Activated B cell treated with CpG ODN at 0.5 μM for 24 hours (primary cell): Measurements from ENCODE around the gene PHAF1. TPM values are rescaled to one million over a fixed set of nuclear protein-coding genes. Genes with fewer than 3 reads are reported as not detected.

Experiments used
- ATAC-seq: fragments of 200-7000 bp; cut with Tn5 transposase; one replicate; pipeline ENCODE4 v1.10.0; 2021; ENCODE audit warnings: low read depth, mild to moderate bottlenecking, moderate library complexity
- CTCF ChIA-PET: fragments of 350-600 bp; sonication (Branson Sonifier 250); formaldehyde crosslinking; loops from one replicate; lab custom pipeline; 2021; ENCODE audit warnings: antibody characterized with exemption; lab: Charles Lee
- POLR2A ChIA-PET: fragments of 350-600 bp; sonication (Branson Sonifier 250); formaldehyde crosslinking; loops from one replicate; lab custom pipeline; 2021; ENCODE audit warnings: antibody characterized with exemption; lab: Charles Lee
- DNase-seq: peaks from one replicate; pipeline ENCODE4 v3.0.0; 2022
- H3K27ac Mint-ChIP-seq: one replicate; pipeline ENCODE4 v1.8.0; 2020; ENCODE audit warnings: mixed read lengths
- H3K27me3 Mint-ChIP-seq: one replicate; pipeline ENCODE4 v1.8.0; 2021; ENCODE audit warnings: mixed read lengths
- H3K36me3 Mint-ChIP-seq: one replicate; pipeline ENCODE4 v1.8.0; 2021; ENCODE audit warnings: low read depth, mixed read lengths
- H3K4me1 Mint-ChIP-seq: one replicate; pipeline ENCODE4 v1.8.0; 2021; ENCODE audit warnings: mixed read lengths
- H3K4me3 Mint-ChIP-seq: one replicate; pipeline ENCODE4 v1.8.0; 2020; ENCODE audit warnings: mild to moderate bottlenecking, mixed read lengths
- H3K9me3 Mint-ChIP-seq: one replicate; pipeline ENCODE4 v1.8.0; 2020; ENCODE audit warnings: mixed read lengths
- CTCF ChIP-seq: fragments of 200-600 bp; IDR thresholded peaks from one replicate; pipeline ENCODE4 v1.8.0; 2022; ENCODE audit warnings: antibody characterized with exemption, mild to moderate bottlenecking
- intact Hi-C: fragments of 100-400 bp; cut with micrococcal nuclease; formaldehyde crosslinking; loops from one replicate; pipeline ENCODE4 v1.15.1; 2024
- total RNA-seq: library from RNA; stranded (reverse); gene quantifications from 2 replicates; pipeline ENCODE4 v1.2.3, GENCODE V29; 2022

The PHAF1 gene
- total RNA-seq, 1 donor from 2014 or later, result 16.9 TPM

- H3K36me3 Mint-ChIP-seq, result no peaks in the 10 kb centered on the region
- peaks cover 8% of the 10 kb centered on the region for H3K27me3 Mint-ChIP-seq
- ATAC-seq, result no peak
- H3K27ac Mint-ChIP-seq, result peak overlapping the region; percentile 46
- H3K4me1 Mint-ChIP-seq, result peaks cover 14% of the 10 kb centered on the region
- TF ChIP-seq CTCF, result no peak
- no peak for DNase-seq
- H3K4me3 Mint-ChIP-seq, result peak overlapping the region; percentile 85
- ChIA-PET CTCF (interaction anchor here (0.6 to 2.1 kb wide), 10 partner anchors 9 to 290 kb away, joined by 3 to 15 read pairs (median 10); partner anchors contain the start of genes FBXL8 and TRADD), POLR2A (interaction anchor here (1.0 to 1.3 kb wide), 4 partner anchors 9 to 168 kb away, joined by 3 to 6 read pairs (median 4); partner anchors contain the start of genes FBXL8, TMEM208 and TRADD)
- intact Hi-C loops, result loop anchor here (1.0 kb wide), 3 partner anchors 168 to 231 kb away; no protein-coding TSS in a partner anchor
- H3K9me3 Mint-ChIP-seq, result no peaks in the 10 kb centered on the region
Measured at GRCh38 chr16:67185651-67186134, 76.0 kb downstream of the PHAF1 start.

- intact Hi-C loops, result no loop called here
- no peak overlapping the region for H3K27ac Mint-ChIP-seq
- no peaks in the 10 kb centered on the region for H3K36me3 Mint-ChIP-seq
- peak overlapping the region; percentile 32 for H3K4me3 Mint-ChIP-seq
- POLR2A ChIA-PET, result interaction anchor here (0.7 kb wide), 1 partner anchor 312 kb away, joined by 4 read pairs; no protein-coding TSS in a partner anchor
- DNase-seq (no peak), ATAC-seq (no peak)
- no peak for TF ChIP-seq CTCF
- H3K4me1 Mint-ChIP-seq, result peaks cover 17% of the 10 kb centered on the region
- CTCF ChIA-PET, result interaction anchor here (1.5 kb wide), 1 partner anchor 31 kb away, joined by 4 read pairs; no protein-coding TSS in a partner anchor
- no peaks in the 10 kb centered on the region for H3K9me3 Mint-ChIP-seq
- H3K27me3 Mint-ChIP-seq, result peaks cover 8% of the 10 kb centered on the region
Measured at GRCh38 chr16:67186550-67186950, 76.8 kb downstream of the PHAF1 start.

DNA sequence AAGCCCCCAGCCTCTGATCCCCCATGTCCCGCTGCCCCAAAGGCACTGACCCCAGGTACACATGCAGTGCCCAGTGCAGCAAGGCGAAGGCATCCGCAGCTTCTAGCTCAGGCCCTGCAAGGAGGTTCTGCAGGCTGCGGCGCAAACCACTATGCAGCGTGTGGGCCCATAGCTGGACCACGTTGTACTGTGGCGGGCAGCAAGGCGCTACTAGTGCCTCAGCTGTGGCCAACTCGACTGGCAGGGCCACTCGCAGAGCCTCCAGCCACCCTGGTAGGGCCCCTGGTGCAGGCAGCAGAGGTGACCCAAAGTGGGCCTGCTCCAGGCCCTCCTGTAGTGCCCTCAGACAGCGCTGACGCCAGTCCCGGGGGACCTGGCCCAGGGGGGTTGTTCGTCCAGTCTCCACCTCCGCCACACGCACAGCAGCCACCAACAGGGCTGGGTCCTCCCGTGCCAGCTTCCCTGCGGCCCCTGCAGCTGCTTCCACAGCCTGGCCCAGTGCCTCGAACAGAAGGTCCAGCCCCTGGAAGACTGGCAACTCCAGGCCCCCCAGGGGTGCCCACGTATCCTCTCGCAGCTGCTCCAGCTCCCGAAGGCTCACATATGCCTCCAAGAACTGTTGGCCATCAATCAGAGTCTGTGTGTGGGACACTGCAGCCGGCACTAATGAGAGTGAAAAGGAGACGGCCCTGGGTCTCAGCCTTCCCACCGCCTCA is 77.6 kb downstream of the PHAF1 start:
- TF ChIP-seq CTCF, result no peak
- DNase-seq, result no peak
- no peak for ATAC-seq
- Mint-ChIP-seq H3K4me1 (peaks cover 22% of the 10 kb centered on the region), H3K4me3 (no peak overlapping the region), H3K27ac (no peak overlapping the region), H3K9me3 (no peaks in the 10 kb centered on the region), H3K27me3 (peaks cover 8% of the 10 kb centered on the region), H3K36me3 (no peaks in the 10 kb centered on the region)
- ChIA-PET CTCF (interaction anchor here (1.5 kb wide), 1 partner anchor 32 kb away, joined by 4 read pairs; no protein-coding TSS in a partner anchor), POLR2A (no interaction called here)
- intact Hi-C loops, result no loop called here

GRCh38 chr16:67188323-67188722 is 78.6 kb downstream of the PHAF1 start:
- Mint-ChIP-seq H3K4me3 (no peak overlapping the region), H3K27ac (no peak overlapping the region), H3K27me3 (peaks cover 8% of the 10 kb centered on the region), H3K9me3 (no peaks in the 10 kb centered on the region), H3K4me1 (peaks cover 32% of the 10 kb centered on the region), H3K36me3 (peaks cover 3% of the 10 kb centered on the region)
- no peak for DNase-seq
- CTCF ChIA-PET, result no interaction called here
- TF ChIP-seq CTCF, result no peak
- POLR2A ChIA-PET, result no interaction called here
- no peak for ATAC-seq
- intact Hi-C loops, result no loop called here

- DNase-seq, result no peak
- no peak for TF ChIP-seq CTCF
- Mint-ChIP-seq H3K27me3 (peaks cover 8% of the 10 kb centered on the region), H3K4me1 (peaks cover 36% of the 10 kb centered on the region), H3K36me3 (peaks cover 7% of the 10 kb centered on the region), H3K9me3 (no peaks in the 10 kb centered on the region), H3K4me3 (no peak overlapping the region), H3K27ac (no peak overlapping the region)
- ChIA-PET POLR2A (no interaction called here), CTCF (no interaction called here)
- intact Hi-C loops, result no loop called here
- ATAC-seq, result no peak
Measured at GRCh38 chr16:67188798-67189197, 79.1 kb downstream of the PHAF1 start.
